Hippocampal formation (tissue), 2 donors: Measurements from ENCODE around the gene KCTD12.
A peak's percentile ranks its signal among the peaks of the same experiment; 100 is the strongest.

Source experiments
- DNase-seq, 2 donors: peaks; one replicate each; lab custom pipeline; 2025; lab: John Stamatoyannopoulos, UW

The KCTD12 gene

GRCh38 chr13:76887076-76887563, 915 bp upstream of the KCTD12 start:
- no peak for DNase-seq

- DNase-seq, result peak in 1 of 2 donors; percentile 44
Observed at GRCh38 chr13:76886005-76886291, 257 bp downstream of the KCTD12 start.

- DNase-seq, result peak in 1 of 2 donors; percentile 63
Observed at GRCh38 chr13:76885203-76886004, 801 bp downstream of the KCTD12 start.

GRCh38 chr13:76884907-76885202, 1.4 kb downstream of the KCTD12 start:
- no peak for DNase-seq

- DNase-seq, result no peak
Observed at GRCh38 chr13:76884186-76884906, 1.9 kb downstream of the KCTD12 start.

- no peak for DNase-seq
Observed at GRCh38 chr13:76883236-76883635, 3.0 kb downstream of the KCTD12 start.

GRCh38 chr13:76882431-76882830, 3.8 kb downstream of the KCTD12 start:
- no peak for DNase-seq

- DNase-seq, result no peak
Observed at GRCh38 chr13:76879883-76880270, 6.3 kb downstream of the KCTD12 start.

GRCh38 chr13:76879203-76879882, 6.9 kb downstream of the KCTD12 start:
- DNase-seq, result peak; percentile 14 to 27

- DNase-seq, result no peak
Observed at GRCh38 chr13:76878043-76878442, 8.2 kb downstream of the KCTD12 start.

- DNase-seq, result no peak
Observed at GRCh38 chr13:76875271-76875815, 10.9 kb downstream of the KCTD12 start.

GRCh38 chr13:76874479-76874878, 11.7 kb downstream of the KCTD12 start:
- no peak for DNase-seq

GRCh38 chr13:76873445-76873844, 12.8 kb downstream of the KCTD12 start:
- peak in 1 of 2 donors; percentile 12 for DNase-seq

- no peak for DNase-seq
Observed at GRCh38 chr13:76872675-76873074, 13.5 kb downstream of the KCTD12 start.

- DNase-seq, result no peak
Observed at GRCh38 chr13:76871432-76871831, 14.8 kb downstream of the KCTD12 start.

- DNase-seq, result no peak
Observed at GRCh38 chr13:76868371-76868770, 17.8 kb downstream of the KCTD12 start.

GRCh38 chr13:76865996-76866503, 20.2 kb downstream of the KCTD12 start:
- DNase-seq, result no peak

GRCh38 chr13:76865109-76865508, 21.1 kb downstream of the KCTD12 start:
- DNase-seq, result no peak

- DNase-seq, result no peak
Observed at GRCh38 chr13:76864259-76864658, 21.9 kb downstream of the KCTD12 start.

GRCh38 chr13:76863022-76863421, 23.2 kb downstream of the KCTD12 start:
- DNase-seq, result no peak

GRCh38 chr13:76861859-76862258, 24.3 kb downstream of the KCTD12 start:
- DNase-seq, result no peak

GRCh38 chr13:76860706-76861105, 25.5 kb downstream of the KCTD12 start:
- no peak for DNase-seq
